K562 (cell line): Measurements from ENCODE around the gene SERTAD2. TPM values are rescaled to one million over a fixed set of nuclear protein-coding genes. Genes with fewer than 3 reads are reported as not detected.

Experiments
- E2F6 ChIP-seq, 2 experiments: IDR thresholded peaks; 2 replicates each; pipeline ENCODE4 v1.6.1; 2011; ENCODE audit warnings: borderline replicate concordance in 1 of 2, control low read depth in 1 of 2, low read depth in 1 of 2, low read length in 1 of 2, mild to moderate bottlenecking in 1 of 2, mixed read lengths in 1 of 2, moderate library complexity in 1 of 2; ENCODE audit not compliant: insufficient read depth in 1 of 2, insufficient read length in 1 of 2, poor library complexity in 1 of 2, severe bottlenecking in 1 of 2; ENCODE audit errors: extremely low read depth in 1 of 2
- ETV1 ChIP-seq: fragments of 450-650 bp; conservative IDR thresholded peaks from 2 replicates; pipeline ENCODE4 v1.6.1; 2016; ENCODE audit warnings: missing genetic modification characterization, control low read depth, low read depth, missing compliant biosample characterization
- PHF8 ChIP-seq: fragments of 200-600 bp; sonication (generic); IDR thresholded peaks from 2 replicates; pipeline ENCODE4 v1.6.1; 2012; ENCODE audit warnings: mixed run types, mild to moderate bottlenecking, inconsistent platforms, low read length, moderate library complexity, borderline replicate concordance
- RAD21 ChIP-seq, 2 experiments: fragments of 250-450 bp in 1 of 2; fragments of 450-650 bp in 1 of 2; sonication (Bioruptor Pico) in 1 of 2; formaldehyde crosslinking in 1 of 2; IDR thresholded peaks in 1 of 2; conservative IDR thresholded peaks in 1 of 2; 2 replicates each; pipeline versions ENCODE4 v1.4.0 to v1.8.0; 2020 to 2022; ENCODE audit warnings: mild to moderate bottlenecking in 2 of 2, moderate library complexity in 1 of 2
- RNF2 ChIP-seq: sonication (generic); IDR thresholded peaks from 2 replicates; pipeline ENCODE4 v1.6.1; 2016
- TAF1 ChIP-seq: IDR thresholded peaks from 2 replicates; pipeline ENCODE4 v1.6.1; 2011; ENCODE audit warnings: mild to moderate bottlenecking, low read length, moderate library complexity; ENCODE audit not compliant: insufficient read depth, control insufficient read depth, severe bottlenecking; ENCODE audit errors: extremely low read depth
- ZBTB1 ChIP-seq: sonication (generic); formaldehyde crosslinking; IDR thresholded peaks from 2 replicates; pipeline ENCODE4 v1.8.1; 2023; ENCODE audit warnings: missing genetic modification reagents, low read depth, mild to moderate bottlenecking, borderline replicate concordance
- ZBTB34 ChIP-seq: fragments of 250-450 bp; sonication (Bioruptor Pico); IDR thresholded peaks from 2 replicates; pipeline ENCODE4 v1.8.0; 2021; ENCODE audit warnings: mild to moderate bottlenecking, moderate library complexity
- ZNF133 ChIP-seq: fragments of 250-450 bp; sonication (Bioruptor Pico); IDR thresholded peaks from 2 replicates; pipeline ENCODE4 v1.4.0; 2020; ENCODE audit warnings: mild to moderate bottlenecking
- ZNF23 ChIP-seq: fragments of 250-450 bp; sonication (Bioruptor Pico); IDR thresholded peaks from 2 replicates; pipeline ENCODE4 v1.4.0; 2020; ENCODE audit warnings: mild to moderate bottlenecking
- ZNF354B ChIP-seq: fragments of 250-450 bp; sonication (Bioruptor Pico); IDR thresholded peaks from 2 replicates; pipeline ENCODE4 v1.4.0; 2020
- ZNF717 ChIP-seq: fragments of 250-450 bp; sonication (Bioruptor Pico); IDR thresholded peaks from 2 replicates; pipeline ENCODE4 v1.5.0; 2021
- polyA plus RNA-seq, 8 experiments: library from polyadenylated mRNA; depleted of rRNA in 4 of 8; stranded (reverse) in 5 of 8; unstranded in 3 of 8; fragments of >200 nt; fragmentation: Nextera tagmentation in 2 of 8; fragmentation: Illumina TruSeq in 1 of 8; extraction: Ambion mirVana in 2 of 8; extraction: Trizol in 1 of 8; gene quantifications; 2 replicates each; pipeline versions ENCODE4 v1.2.1 to v1.2.3, GENCODE V29; 2011 to 2014; ENCODE audit warnings: inconsistent platforms in 1 of 8, missing spikeins in 1 of 8
- total RNA-seq, 7 experiments: library from RNA; depleted of rRNA in 6 of 7; stranded (reverse); fragments of >200 nt in 6 of 7; fragmentation: Illumina TruSeq in 2 of 7; extraction: Trizol in 2 of 7; gene quantifications; 2 replicates each; pipeline versions ENCODE4 v1.2.1 to v1.2.3, GENCODE V29; 2011 to 2021; ENCODE audit warnings: low replicate concordance in 1 of 7
- TF ChIP-seq, protein P1 (sequence below), 2 experiments: IDR thresholded peaks in 1 of 2; conservative IDR thresholded peaks in 1 of 2; 2 replicates each; pipeline ENCODE4 v1.6.1; 2016; ENCODE audit warnings: low read depth in 2 of 2, mild to moderate bottlenecking in 1 of 2, missing compliant biosample characterization in 1 of 2, missing genetic modification characterization in 1 of 2, moderate library complexity in 1 of 2
- TF ChIP-seq, protein P2 (sequence below), 2 experiments: fragments of 450-650 bp in 1 of 2; IDR thresholded peaks; 2 replicates each; pipeline ENCODE4 v1.6.1; 2011 to 2017; ENCODE audit warnings: low read depth in 2 of 2, antibody characterized with exemption in 1 of 2, borderline replicate concordance in 1 of 2, low read length in 1 of 2, mild to moderate bottlenecking in 1 of 2, mixed read lengths in 1 of 2; ENCODE audit not compliant: control insufficient read depth in 1 of 2
- TF ChIP-seq, protein P3 (sequence below): fragments of 450-650 bp; IDR thresholded peaks from 2 replicates; pipeline ENCODE4 v1.6.1; 2016; ENCODE audit warnings: missing biosample characterization, missing genetic modification characterization

SERTAD2 gene
- total and polyA plus RNA-seq, 9 of the 15 experiments (the other 6 are each of a cell fraction or from before 2014, with no cell fraction given): 3.0 to 12.5 (median 6.1) TPM

DNA sequence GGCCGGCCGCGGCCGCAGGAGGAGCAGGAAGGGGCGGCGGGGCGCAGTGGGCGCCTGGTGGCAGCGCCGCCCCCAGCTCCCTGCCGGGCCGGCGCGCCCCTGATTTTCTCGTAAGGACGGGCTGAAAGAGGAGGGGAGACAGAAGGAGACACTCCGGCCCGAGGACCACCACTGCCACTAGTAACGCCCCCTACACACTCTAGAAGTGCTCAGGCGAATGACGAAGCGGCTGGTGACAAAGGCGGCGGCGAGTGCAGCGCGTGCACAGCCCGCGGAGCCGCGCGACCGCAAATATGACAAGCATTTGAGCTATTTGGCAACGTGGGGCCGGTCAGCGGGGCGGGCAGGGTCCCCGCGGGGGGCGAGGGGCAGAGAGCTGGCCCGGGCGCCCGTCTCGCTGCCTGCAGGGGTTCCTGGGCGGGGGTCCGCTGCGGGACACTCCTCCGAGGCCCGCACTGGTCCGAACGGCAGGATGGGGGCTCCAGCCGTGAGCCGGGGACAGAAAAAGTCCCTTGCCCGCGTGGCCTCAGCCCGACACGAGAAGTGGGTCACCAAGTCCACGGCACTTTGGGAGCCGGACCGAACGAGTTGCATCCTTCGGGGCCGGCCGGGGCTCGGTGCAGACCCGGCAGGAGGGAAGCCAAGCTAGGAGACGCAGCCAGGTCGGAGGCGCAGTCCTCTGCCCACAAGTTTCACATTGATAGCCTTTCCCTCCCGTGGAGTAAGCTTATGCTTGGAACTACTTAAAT is 524 bp upstream of the SERTAD2 start (continued):
- TF ChIP-seq E2F6 (IDR thresholded peaks at IDR 0.05; ENCODE audit: borderline replicate concordance in 1 of 2, extremely low read depth in 1 of 2, insufficient read depth in 1 of 2, insufficient read length in 1 of 2, low read depth in 1 of 2, low read length in 1 of 2, poor library complexity in 1 of 2, severe bottlenecking in 1 of 2) (peak in 1 of 2 experiments; percentile 79), PHF8 (peak; percentile 91; the same call in 1 of the 2 replicates), ZNF354B (CRISPR knock-in tag) (no peak), ZBTB34 (CRISPR knock-in tag) (no peak), ZBTB1 (CRISPR knock-in tag) (0 out of 2 replicates have a peak, but pooled peaks have one; percentile 64), ETV1 (tag) (no peak), RNF2 (no peak), ZNF717 (CRISPR knock-in tag) (no peak), ZNF23 (CRISPR knock-in tag) (no peak), ZNF133 (no peak), TAF1 (peak; percentile 54), RAD21 (CRISPR knock-in tag; conservative IDR thresholded peaks at IDR 0.05 in 1 of 2, IDR thresholded peaks at IDR 0.05 in 1 of 2) (no peak)
- TF ChIP-seq, protein P1, sequence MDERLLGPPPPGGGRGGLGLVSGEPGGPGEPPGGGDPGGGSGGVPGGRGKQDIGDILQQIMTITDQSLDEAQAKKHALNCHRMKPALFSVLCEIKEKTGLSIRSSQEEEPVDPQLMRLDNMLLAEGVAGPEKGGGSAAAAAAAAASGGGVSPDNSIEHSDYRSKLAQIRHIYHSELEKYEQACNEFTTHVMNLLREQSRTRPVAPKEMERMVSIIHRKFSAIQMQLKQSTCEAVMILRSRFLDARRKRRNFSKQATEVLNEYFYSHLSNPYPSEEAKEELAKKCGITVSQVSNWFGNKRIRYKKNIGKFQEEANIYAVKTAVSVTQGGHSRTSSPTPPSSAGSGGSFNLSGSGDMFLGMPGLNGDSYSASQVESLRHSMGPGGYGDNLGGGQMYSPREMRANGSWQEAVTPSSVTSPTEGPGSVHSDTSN (CRISPR knock-in tag; IDR thresholded peaks at IDR 0.05; ENCODE audit: low read depth): no peak
- TF ChIP-seq, protein P1 (tag; conservative IDR thresholded peaks at IDR 0.05; ENCODE audit: low read depth): no peak
- TF ChIP-seq, protein P2, sequence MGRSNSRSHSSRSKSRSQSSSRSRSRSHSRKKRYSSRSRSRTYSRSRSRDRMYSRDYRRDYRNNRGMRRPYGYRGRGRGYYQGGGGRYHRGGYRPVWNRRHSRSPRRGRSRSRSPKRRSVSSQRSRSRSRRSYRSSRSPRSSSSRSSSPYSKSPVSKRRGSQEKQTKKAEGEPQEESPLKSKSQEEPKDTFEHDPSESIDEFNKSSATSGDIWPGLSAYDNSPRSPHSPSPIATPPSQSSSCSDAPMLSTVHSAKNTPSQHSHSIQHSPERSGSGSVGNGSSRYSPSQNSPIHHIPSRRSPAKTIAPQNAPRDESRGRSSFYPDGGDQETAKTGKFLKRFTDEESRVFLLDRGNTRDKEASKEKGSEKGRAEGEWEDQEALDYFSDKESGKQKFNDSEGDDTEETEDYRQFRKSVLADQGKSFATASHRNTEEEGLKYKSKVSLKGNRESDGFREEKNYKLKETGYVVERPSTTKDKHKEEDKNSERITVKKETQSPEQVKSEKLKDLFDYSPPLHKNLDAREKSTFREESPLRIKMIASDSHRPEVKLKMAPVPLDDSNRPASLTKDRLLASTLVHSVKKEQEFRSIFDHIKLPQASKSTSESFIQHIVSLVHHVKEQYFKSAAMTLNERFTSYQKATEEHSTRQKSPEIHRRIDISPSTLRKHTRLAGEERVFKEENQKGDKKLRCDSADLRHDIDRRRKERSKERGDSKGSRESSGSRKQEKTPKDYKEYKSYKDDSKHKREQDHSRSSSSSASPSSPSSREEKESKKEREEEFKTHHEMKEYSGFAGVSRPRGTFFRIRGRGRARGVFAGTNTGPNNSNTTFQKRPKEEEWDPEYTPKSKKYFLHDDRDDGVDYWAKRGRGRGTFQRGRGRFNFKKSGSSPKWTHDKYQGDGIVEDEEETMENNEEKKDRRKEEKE (IDR thresholded peaks at IDR 0.05; ENCODE audit: borderline replicate concordance in 1 of 2, control insufficient read depth in 1 of 2, low read depth in 2 of 2, low read length in 1 of 2): no peak
- TF ChIP-seq, protein P3, sequence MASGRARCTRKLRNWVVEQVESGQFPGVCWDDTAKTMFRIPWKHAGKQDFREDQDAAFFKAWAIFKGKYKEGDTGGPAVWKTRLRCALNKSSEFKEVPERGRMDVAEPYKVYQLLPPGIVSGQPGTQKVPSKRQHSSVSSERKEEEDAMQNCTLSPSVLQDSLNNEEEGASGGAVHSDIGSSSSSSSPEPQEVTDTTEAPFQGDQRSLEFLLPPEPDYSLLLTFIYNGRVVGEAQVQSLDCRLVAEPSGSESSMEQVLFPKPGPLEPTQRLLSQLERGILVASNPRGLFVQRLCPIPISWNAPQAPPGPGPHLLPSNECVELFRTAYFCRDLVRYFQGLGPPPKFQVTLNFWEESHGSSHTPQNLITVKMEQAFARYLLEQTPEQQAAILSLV: no peak
